ENCODE results near the gene HSPA9. TPM values are rescaled to one million over a fixed set of nuclear protein-coding genes. Genes with fewer than 3 reads are reported as not detected.

Gene HSPA9
- polyA plus RNA-seq, 4 donors: 93.7 to 180 (median 132) TPM

- Histone ChIP-seq H3K27me3 (ENCODE audit: control insufficient read depth in 3 of 3, insufficient read depth in 3 of 3, low read length in 3 of 3) (no peaks in the 10 kb centered on the region), H3K9me3 (ENCODE audit: control insufficient read depth in 2 of 2, insufficient read depth in 1 of 2, low read depth in 1 of 2, low read length in 1 of 2) (no peaks in the 10 kb centered on the region), H3K36me3 (ENCODE audit: control insufficient read depth in 3 of 3, insufficient read depth in 2 of 3, low read depth in 1 of 3, low read length in 3 of 3) (peaks cover 6 to 29% (median 19%) of the 10 kb centered on the region in 3 donors), H3K27ac (ENCODE audit: low read depth in 1 of 3, low read length in 2 of 3) (no peak overlapping the region), H3K4me3 (ENCODE audit: low read depth in 1 of 3, low read length in 3 of 3) (no peak overlapping the region), H3K4me1 (ENCODE audit: control insufficient read depth in 3 of 3, insufficient read depth in 2 of 3, low read depth in 1 of 3, low read length in 2 of 3) (no peaks in the 10 kb centered on the region)
- 87 to 92% (median 89%) methylated on average over 10 of the region's 10 CpGs for WGBS, 3 donors
- DNase-seq: no peak
- FAIRE-seq: no peak
Measured at GRCh38 chr5:138506370-138507306, 68.6 kb downstream of the HSPA9 start.

- FAIRE-seq (no peak), DNase-seq (no peak)
- H3K27ac ChIP-seq (ENCODE audit: low read depth in 1 of 3, low read length in 2 of 3): no peak overlapping the region
- WGBS, 3 donors: 42 to 51% (median 47%) methylated on average over 4 of the region's 4 CpGs
- peaks cover 3 to 22% (median 11%) of the 10 kb centered on the region in 3 donors for H3K36me3 ChIP-seq (ENCODE audit: control insufficient read depth in 3 of 3, insufficient read depth in 2 of 3, low read depth in 1 of 3, low read length in 3 of 3)
- no peaks in the 10 kb centered on the region for H3K9me3 ChIP-seq (ENCODE audit: control insufficient read depth in 2 of 2, insufficient read depth in 1 of 2, low read depth in 1 of 2, low read length in 1 of 2)
- H3K27me3 ChIP-seq (ENCODE audit: control insufficient read depth in 3 of 3, insufficient read depth in 3 of 3, low read length in 3 of 3): no peaks in the 10 kb centered on the region
- no peak overlapping the region for H3K4me3 ChIP-seq (ENCODE audit: low read depth in 1 of 3, low read length in 3 of 3)
- H3K4me1 ChIP-seq (ENCODE audit: control insufficient read depth in 3 of 3, insufficient read depth in 2 of 3, low read depth in 1 of 3, low read length in 2 of 3): no peaks in the 10 kb centered on the region
Measured at GRCh38 chr5:138504799-138505198, 70.4 kb downstream of the HSPA9 start.

Other genes with a start within 250 kb of the HSPA9 start
- gene CDC25C, start 243.6 kb downstream of the HSPA9 start, polyA plus RNA-seq: 1 to 10 TPM in 3 of 4 donors, under 1 TPM in 1; 0.54 to 8.8 (median 5.0) TPM
- gene FAM53C, start 237.1 kb downstream of the HSPA9 start, polyA plus RNA-seq: 10 to 100 TPM in 2 of 4 donors, 1 to 10 TPM in 2; 5.4 to 28.1 (median 8.5) TPM
- gene KDM3B, start 222.7 kb downstream of the HSPA9 start, polyA plus RNA-seq: 10 to 100 TPM; 18.6 to 63.2 (median 25.2) TPM
- gene REEP2, start 136.3 kb downstream of the HSPA9 start, polyA plus RNA-seq: 10 to 100 TPM in 1 of 4 donors, 1 to 10 TPM in 3; 2.2 to 14.2 (median 4.3) TPM
- gene EGR1, start 109.9 kb downstream of the HSPA9 start, polyA plus RNA-seq: 100 to 1,000 TPM in 2 of 4 donors, 1 to 10 TPM in 2; 3.4 to 242 (median 70.7) TPM
- gene ETF1, start 32.2 kb downstream of the HSPA9 start, polyA plus RNA-seq: 10 to 100 TPM; 40.7 to 57.6 (median 53.1) TPM
- gene CTNNA1, start 178.0 kb upstream of the HSPA9 start, polyA plus RNA-seq: 100 to 1,000 TPM; 145 to 286 (median 196) TPM